Activated T-cell treated with anti-CD3 and anti-CD28 coated beads for 48 hours (primary cell): ENCODE data around the gene CCNH.

ENCODE experiments used
- DNase-seq: peaks from one replicate; pipeline ENCODE4 v3.0.0-alpha.2; 2020; ENCODE audit warnings: low read depth

Gene CCNH

DNA sequence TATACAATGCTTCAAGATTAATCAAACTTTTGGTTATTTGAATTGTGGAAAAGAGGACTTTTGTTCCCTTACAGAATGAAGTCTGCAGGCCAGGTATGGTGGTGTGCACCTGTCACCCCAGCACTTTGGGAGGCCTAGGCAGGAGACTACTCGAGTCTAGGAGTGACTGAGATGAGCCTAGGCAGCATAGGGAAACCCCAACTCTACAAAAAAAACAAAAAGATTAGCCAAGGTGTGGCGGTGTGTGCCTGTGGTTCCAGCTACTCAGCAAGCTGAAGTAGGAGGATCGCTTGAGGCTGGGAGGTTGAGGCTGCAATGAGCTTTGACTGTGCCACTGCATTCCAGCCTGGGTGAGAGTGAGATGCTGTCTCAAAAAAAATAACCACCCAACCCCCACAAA is 9.3 kb downstream of the CCNH start:
- no peak for DNase-seq

DNA sequence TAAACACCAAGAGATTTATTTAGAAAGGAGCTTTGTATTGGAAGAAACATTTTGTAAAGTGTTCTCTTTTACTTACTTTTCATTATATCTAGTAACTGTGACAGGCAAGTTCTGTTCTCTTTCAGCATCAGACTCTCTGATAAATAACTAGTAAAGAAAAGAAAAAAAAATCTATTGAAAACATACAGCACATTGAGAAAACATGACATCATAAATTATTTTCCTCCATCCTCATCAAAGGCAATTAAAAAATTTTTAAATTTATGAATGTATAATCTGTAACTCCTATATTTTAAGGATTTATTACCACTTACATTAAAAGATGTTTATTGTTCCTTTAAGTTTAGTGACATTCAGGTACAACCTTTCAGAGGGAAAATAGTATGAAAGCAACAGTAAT is 11.1 kb downstream of the CCNH start:
- DNase-seq, result no peak

DNA sequence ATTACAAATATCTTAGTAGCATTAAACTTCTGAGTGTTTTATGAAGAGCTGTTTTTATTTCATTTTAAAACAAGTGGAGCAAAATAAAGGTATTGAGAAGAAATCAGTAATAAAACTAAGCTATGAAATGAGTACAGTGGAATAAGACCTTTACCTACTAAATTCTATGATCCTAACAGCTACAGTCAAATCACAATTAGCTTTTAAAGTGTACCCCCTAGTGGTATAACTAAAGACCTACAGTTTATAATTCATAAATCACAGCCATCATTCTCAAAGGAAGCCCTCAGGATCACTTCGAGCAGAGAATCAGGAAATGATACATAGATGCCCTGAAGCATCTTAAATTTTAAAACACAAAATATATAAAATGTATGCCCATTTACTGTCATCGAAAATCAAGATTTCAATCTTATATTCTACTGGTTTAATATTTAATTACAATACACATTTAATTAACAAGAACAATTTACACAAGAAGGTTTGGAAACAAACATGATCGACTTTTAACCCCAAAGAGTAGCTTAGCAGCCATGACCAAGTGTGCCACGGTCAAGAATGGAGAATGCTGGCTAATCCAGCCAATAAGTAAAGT is 12.3 kb downstream of the CCNH start:
- no peak for DNase-seq

DNA sequence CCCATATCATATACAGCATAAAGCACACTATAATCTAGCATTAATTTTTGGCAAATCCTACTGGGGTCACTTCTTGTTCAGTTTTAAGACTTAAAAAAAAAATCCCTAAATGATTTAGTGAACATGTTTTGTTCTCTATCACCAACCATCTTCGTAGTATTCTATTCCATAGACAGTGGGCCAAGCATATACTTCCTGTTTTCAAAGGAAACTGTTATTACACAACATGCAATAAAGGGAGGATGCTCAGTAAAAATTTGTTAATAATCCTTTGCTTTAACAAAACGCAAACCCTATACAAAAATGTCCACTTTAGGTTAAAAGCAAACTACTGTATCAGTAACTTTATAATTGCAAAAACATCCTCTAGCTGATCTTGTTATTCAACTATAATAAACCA is 13.0 kb downstream of the CCNH start:
- no peak for DNase-seq

DNA sequence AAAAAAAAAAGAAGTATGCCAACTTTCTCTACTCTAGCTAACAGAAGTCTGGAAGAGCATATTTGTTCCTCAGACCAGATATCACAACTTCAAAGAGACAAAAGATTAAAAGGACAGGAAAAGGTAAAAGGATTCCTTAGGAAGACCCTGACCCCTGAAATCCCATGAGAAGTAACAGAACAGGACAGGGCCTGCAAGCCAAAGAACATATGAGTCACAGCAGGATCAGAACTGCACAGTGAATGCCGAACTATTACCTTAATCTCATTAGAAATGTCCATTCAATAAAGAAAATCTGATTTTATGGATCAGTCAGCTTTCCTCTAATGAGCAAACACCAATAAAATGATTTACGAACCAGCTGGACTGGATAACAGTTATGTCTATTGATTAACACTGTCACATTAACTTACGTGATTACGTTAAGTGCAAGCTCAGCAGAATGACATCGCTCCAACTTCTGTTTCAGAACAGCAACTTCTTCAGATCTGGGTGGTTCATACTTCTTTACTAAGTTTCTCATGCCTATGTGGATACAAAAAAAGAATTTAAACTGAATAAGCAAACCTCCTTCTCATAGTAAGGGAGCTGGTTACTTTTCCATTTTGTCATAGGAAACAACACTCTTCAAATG is 13.6 kb downstream of the CCNH start:
- no peak for DNase-seq

DNA sequence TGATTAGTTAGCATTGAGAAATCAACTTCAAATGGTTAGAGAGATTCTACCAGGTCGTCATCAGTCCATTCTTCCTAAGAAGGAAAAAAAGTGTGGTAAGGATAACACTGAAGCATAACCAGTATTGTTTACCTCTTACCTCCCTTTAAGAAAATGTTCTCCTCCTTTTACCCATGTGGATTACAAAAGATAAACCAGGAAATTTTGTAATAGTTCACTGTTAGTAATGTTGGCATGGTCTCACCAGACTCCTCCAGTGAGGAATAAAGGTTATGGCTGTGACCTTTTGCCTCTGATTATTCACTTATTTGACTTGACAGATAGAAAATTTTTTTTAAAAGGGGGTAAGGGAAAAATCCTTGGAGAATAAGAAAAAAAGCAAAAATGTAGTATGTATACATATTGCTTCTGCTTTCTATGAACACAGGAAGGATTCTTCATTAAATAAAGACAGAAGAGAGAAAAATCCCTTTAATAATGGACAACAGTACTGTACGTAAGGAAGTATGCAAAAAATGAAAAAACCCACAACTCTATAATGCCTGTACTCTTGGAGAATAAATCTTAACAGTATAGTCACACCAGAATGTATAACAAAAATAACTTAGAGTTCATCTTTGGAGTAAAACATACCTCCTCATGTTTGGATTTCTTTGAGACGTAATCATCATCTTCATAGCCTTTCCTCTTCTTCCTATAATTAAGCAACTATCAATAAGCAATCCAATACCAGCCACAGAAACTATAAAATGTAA is 18.1 kb downstream of the CCNH start:
- no peak for DNase-seq

DNA sequence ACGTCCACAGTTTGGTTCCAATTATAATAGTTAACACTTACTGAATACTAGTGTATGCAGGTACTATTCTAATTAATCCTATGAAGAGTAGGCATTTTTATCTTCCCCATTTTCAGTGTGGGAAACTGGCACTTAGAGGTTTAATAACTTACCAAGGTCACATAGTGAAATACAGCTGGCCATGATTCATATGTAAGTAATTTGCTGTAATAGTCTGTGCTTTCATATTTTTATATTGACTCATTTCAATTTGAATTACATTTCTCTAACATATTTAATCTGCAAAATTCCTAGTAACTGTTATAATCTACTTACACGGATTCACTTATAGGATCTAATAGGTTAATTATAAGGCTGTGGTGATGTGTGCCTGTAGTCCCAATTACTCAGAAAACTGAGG is 19.4 kb downstream of the CCNH start:
- DNase-seq, result no peak

DNA sequence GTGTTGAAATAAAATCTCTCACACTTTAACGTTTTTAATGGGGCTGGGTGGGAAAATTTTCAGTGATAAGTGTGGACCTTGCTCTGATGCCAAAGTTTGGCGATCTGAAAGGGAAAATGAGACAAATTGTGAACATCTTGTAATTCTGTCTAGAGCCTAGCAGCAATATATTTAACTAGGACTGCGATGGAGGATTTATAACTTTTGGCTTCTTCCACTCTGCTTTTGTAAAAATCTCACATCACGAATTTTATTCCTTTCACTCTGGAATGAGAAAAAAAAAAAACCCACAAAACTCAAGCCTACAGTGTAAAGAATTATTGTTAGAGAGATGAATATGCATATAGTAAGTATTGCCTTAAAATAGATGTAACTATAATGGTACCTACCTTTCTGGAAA is 19.9 kb downstream of the CCNH start:
- no peak for DNase-seq

DNA sequence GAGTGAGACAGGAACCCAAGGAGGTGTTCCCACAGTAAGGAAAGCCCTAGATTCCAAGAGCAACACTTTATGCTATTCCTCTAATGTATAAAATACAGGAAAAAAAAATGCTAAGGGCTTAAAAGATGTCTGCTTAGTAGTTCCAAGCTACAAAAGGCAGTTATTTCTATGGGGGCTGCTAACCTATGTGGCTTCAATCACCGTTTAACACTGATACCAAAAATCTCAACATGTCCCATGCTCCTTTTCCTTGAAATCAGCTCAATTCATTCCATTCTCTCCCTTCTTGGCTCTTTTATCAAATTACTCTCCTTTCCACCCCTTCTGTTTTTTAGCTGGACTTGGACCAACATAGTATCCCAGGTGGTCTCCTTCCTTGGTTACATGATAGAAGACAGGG is 20.6 kb downstream of the CCNH start:
- DNase-seq, result no peak

DNA sequence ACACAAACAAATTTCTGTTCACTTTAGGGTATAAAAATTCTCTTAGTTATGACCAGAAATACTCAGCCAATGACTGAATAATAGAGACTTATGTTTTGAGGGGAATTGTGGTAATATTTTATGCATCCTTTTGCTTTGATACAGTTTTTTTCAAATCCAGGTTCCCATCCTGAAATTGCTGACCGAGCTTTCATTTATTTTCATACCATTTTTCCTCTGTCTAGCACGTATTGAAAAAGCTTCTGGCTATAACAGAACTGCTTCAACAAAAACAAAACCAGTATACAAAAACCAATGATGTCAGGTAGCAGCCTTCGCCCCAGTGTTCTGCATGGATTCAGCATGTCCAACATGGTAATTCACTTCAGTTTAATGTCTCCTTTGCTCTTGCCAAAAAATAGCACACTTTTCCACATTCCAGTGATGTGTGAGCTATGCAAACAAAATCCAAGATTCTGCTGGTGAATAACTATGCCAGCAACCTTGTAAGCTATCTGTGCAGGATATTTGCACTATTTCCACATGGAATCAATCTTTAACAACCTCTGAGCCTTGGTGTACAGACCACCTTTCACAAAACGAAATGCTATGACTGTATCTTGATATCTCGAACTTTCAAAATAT is 22.0 kb downstream of the CCNH start:
- no peak for DNase-seq

DNA sequence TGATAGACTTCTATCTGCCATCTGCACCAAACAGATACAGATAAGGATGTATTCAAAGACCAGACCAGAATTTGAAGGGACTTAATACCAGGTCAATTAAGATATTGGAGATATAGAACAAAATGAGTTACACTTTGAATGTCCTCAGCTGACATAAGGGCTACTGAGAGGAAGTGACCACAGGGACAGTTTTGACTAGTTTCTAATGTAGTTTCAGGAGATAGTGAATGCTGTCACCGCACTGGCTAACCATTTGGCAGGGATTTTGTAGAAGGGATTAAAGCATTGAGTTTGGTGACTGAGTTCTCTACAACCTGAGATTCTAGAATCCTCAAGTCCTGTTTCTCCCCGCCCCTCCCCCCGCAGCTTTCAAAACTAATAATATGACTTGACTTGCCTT is 22.7 kb downstream of the CCNH start:
- DNase-seq, result no peak

DNA sequence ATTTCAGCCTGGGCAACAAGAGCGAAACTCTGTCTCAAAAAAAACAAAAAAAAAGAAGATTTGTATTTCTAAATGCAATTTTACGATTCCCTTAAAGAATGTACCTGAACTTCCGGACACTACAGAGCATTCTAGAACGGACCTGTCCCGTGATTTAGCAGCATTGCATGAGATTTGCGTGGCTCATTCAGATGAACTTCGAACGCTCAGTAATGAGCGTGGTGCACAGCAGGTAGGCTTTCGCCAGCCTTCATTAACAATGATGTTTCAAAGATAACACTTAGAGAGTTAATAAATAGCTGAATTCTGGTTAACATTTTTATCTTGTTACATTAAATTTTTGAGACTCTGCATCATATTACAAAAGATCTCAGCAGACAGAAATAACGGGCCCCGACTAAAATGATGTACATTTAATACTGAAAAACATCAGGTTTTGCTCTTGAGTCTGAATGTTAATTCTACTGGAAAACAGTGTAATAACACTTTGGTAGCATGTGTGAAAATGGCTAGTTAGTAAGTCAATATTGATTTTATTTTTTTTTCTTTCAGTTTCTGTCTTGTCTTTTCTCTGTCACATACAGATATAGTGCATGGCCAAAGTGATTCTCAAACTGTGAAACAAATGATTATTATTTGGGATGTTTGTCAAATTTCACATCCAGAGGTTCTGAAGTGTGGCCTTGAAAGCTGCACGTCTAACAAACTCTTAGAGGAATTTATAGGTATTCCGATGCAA is 23.3 kb downstream of the CCNH start:
- DNase-seq, result no peak

DNA sequence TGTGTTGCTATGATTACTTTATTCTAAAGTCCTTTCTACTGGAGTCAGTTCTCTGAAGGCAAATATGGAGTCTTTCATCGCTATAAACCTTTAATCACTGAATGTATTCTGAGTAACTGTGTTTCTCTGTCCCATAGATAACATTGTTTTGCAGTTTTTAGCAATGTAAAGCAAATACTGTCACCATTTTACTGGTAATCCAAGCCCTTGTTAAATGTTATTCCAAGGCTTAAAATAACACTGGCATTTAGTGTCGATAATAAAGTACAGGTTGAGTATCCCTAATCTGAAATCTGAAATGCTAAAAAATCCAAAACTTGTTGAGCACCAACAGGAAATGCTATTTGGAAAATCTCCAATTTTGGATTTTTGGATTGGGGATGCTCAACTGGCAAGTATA is 24.6 kb downstream of the CCNH start:
- DNase-seq, result no peak

DNA sequence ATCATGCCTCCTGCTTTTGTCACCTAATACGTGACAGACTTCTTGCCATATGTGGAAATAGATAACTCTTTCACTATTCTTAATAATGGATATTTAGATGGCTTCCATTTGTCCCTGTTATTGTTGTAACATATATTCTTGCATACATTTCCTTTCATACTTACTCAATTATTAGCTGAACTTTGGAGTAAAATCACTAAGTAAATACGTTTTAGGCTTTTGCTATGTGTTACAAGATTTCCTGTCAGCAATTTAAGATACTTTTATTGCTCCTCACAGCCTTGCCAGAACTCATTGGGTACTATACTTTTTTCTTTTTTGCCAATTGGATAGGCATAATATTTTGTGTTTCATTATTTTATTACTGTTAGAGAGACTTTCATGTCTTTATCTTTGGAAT is 26.9 kb downstream of the CCNH start:
- no peak for DNase-seq

DNA sequence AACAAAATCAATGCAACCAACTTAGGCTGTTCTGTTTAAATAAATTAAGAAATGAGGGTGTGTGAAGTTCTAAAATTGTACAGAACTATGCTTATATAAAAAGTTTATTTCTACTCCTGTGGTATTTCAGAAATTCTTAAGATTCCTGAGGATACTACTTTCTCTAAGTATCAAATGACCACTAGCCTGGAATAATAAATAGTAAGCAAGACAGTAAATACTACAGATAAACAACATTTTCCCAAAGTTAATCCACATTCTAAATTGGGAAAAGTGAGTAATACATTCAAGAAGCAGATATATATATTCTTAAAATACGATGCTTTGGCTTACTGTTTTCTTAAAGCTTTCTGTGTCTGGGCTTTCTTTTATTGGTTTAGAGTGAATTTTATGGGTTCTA is 29.5 kb downstream of the CCNH start:
- no peak for DNase-seq

DNA sequence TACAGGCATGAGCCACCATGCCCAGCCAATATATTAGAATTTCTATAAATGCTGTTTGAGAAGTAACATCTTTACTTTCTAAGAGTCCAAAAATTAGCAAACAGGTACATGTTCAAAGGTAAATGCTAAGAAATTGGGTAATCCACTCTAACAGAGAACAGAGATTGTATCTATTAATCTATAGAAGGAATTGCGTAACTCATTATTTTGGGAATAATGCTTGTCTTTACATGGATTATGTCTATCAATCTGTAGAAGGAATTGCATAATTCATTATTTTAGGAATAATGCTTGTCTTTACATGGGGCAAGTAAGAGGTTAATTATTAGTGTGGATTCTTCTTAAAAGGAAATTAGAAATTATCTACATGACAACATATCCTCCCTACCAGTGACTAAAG is 30.5 kb downstream of the CCNH start:
- DNase-seq, result no peak

DNA sequence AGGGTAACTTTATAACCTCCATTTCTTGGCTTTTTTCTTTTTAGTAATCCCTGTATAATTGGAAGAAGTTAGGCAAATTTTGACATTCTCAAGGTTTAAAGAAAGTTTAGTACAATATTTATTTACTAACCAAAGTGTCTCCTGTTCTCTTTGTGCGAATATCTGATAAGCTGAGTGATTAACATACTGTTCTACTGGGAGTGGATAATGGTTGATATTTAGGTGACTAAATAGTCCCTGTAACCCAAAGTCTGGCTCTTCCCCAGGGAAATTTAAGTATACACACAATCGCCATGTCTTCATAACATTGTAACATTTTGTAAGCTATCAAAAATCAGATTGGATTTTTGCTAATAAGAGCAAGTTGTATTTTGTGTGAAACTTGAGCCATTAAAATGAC is 40.0 kb downstream of the CCNH start:
- no peak for DNase-seq

DNA sequence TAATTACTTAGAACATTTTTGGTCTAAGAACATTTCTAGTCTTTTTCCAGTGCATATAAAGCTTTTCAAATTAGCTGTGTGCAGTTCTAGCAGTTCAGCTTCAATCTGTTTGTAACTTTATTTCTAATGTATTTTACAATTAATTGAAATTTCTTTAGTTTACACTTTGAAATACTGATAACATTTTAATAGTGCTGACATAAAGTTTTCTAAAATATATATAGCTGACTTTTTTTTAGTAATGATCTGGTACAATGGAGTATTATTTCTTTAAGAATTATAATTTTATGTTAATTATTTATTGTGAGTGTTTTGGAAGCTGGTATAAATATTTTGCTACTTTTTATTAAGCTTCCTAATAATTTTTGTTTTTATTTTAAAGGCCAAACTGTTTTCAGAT is 43.3 kb downstream of the CCNH start:
- no peak for DNase-seq

DNA sequence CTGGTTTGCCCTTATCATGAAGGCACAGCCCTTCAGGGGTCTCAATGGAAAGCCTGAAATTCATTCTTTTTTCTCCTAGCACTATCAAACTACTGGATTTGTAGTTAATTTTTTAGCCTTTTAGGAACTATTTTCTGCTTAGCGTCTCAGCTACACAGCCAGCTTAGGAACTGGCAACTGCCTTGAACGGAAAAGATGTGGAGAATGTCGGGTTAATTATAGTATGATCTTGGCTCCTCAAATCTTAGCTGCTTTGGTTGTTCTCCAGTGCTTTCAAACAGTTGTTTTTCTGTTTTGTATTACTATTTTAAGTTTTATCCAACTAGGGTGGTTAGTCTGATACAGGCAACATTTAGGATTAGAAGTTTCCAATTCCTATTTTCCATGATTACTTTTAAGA is 44.1 kb downstream of the CCNH start:
- DNase-seq, result no peak

DNA sequence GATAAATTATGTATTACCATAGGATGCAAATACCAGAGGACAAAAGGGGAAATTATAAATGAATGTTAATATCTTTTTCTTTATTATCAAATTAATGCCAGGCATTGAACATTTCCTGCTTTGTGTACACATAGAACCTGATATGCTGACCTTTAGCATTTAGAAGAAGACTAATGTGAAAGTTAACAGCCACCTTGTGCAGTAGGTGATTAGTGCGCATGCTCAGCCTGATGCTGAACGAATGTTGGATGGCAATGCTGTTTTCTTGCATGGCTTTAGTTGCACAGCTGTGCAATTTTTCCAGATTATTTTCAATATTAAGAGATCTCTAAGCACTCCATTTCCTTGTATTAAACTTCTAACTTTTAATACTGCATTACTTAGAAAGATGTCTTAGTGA is 45.5 kb downstream of the CCNH start:
- no peak for DNase-seq

DNA sequence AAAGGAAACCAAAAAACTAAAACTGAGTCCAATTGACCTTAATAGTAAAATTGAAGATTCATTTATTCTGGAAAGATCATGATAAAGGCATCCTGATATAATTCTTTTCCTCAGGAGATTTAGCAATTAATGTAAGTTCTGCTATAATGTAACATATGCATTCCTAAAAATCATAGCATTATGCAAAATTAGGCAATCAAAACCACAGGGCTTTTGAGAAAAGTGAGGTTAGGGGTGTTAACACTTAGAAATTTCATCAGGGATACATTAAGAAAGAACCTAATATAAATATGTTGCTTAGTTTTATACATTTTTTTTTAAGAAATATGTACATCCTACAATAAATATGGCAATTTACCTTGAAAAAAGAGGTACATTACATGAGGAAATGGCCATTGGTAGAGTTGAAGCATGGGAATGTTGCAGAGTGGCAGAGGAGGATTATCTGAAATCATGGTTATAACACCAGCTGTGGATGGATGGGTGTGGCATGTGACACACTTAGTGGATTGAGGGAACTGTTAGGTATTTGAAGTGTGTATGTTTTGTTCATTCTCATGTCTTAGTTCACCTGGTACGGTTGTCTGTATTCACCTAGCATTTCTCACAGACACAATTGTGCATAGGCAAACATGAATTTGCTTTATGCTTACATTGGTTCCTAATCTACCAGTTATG is 51.1 kb downstream of the CCNH start:
- no peak for DNase-seq

DNA sequence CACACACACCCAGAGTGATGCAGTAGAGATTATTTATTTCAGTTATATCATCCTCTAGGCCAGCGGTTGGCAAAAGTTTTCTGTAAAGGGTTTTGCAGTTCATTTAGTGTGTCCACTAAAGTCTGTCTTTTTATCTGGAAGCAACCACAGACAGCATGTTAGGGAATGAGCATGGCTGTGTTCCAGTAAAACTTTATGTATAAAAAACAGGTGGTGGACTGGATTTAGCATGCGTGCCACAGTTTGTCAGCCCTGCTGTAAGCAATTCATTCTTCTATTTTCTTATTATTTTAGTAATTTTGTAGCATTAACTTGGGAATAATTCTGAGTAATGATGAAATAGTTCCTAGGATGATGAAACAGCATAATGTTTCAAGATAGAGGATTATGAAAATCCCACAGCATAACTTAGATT is 51.7 kb downstream of the CCNH start:
- no peak for DNase-seq
